Activated CD8-positive, alpha-beta memory T cell treated with anti-CD3 and anti-CD28 coated beads for 1 hour (primary cell): Measurements from ENCODE around the gene ABLIM2.
"Not testable (repeated sequence)": the region's sequence is repeated elsewhere in the genome, so short reads cannot be mapped to it uniquely, and the experiment has no call there.

Source experiments
- DNase-seq, 2 donors: peaks; one replicate each; pipeline ENCODE4 v3.0.0-alpha.2; 2020; ENCODE audit warnings: low read depth in 1 of 2; ENCODE audit errors: extremely low read depth in 1 of 2

ABLIM2 gene

DNA sequence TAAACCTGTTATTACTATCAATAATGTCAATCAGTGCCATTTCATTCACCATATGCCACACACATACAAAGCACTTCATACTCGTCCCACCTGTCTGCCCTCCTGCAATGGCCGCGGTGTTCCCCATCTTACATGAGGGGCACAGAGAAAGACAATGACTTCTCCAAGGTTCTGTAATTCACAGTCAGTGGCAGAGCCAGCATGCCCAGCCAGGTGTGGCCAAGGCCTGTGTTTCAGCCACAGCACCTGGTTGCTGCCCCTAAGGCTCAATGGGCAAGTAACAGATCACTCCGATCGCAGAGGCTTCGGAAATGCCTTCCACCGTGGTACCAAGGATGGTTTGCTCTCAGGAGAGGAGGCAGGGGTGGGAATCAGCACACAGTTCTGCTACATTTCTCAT lies 229.9 kb downstream of the ABLIM2 start:
- no peak for DNase-seq

GRCh38 chr4:7926822-7927221 lies 231.8 kb downstream of the ABLIM2 start:
- no peak for DNase-seq

DNA sequence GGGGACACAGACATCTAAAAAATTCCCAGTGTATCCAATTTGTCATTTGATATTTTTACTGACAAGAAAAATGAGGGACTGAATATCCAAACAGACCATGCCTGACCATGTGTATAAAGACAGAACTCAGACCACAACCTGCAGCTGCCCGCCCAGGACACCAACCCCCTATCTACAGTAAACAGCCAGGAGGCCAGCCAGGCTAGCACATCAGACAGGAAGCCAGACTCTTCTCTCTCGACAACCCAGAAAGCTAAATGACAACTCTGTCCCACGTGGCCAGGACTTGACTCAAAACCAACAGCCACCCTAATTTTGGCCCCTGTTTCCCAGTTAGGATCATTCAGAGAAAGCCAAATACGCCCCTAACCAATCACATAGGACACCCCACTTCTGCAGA lies 234.0 kb downstream of the ABLIM2 start:
- DNase-seq = no peak

GRCh38 chr4:7924163-7924562 lies 234.4 kb downstream of the ABLIM2 start:
- DNase-seq = no peak

GRCh38 chr4:7922466-7922865 lies 236.1 kb downstream of the ABLIM2 start:
- DNase-seq = no peak

GRCh38 chr4:7918981-7919380 lies 239.6 kb downstream of the ABLIM2 start:
- DNase-seq = no peak

- not testable (repeated sequence) for DNase-seq
Observed at GRCh38 chr4:7918187-7918586, 240.4 kb downstream of the ABLIM2 start.

DNA sequence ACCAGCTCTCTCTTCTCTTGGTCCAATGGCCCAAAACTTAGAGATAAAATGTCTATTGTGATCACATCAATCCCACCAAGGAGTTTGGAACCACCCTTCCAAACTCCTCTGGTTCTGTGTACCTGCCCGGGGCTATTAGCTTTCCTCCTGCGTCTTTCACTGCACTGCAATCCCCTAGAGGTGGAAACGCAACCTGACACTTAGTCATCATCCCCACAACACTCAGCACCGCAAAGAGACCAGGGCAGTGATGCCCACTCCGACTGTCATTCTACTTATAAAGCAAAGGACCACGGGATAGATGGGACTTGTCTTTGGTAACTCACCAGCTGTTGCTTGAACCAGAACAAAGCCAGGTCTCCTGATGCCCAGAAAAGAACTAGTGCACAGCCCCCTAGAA lies 240.9 kb downstream of the ABLIM2 start:
- no peak for DNase-seq

- no peak for DNase-seq
Observed at GRCh38 chr4:7915875-7916242, 242.8 kb downstream of the ABLIM2 start.
